HK-2 (cell line): ENCODE data around the gene RIOK3.
"Not testable (repeated sequence)": the region's sequence is repeated elsewhere in the genome, so short reads cannot be mapped to it uniquely, and the experiment has no call there.

Source experiments
- DNase-seq: peaks from one replicate; pipeline ENCODE4 v3.0.0-alpha.2; 2018; ENCODE audit not compliant: unreplicated experiment

RIOK3 gene

GRCh38 chr18:23452728-23453679 lies at the start of gene RIOK3:
Gene RIOK3, plus strand, starts transcription at chr18:23453287. Its CDS starts 153 bp downstream, at chr18:23453440.
- peak; percentile 91 for DNase-seq

GRCh38 chr18:23403310-23403709 lies 49.8 kb upstream of the RIOK3 start:
- no peak for DNase-seq

DNA sequence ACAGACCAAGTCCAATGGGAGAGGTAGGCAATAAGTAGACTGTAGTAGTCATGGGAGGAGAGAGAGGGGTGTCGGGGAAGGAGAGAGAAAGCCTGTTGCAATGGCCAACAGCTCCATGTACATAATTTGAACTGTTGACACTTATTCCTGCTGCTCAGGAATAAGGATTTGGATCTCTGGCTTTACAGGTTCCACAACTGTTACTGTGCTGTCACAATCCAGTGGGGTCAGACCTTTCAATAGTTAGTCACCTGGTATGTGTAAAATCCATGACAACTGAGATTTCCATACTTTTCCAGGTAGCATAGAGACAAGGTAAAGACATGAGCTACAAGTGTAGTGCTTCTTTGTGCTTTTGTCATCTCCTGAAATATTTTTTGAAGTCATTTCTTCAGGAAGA lies 47.5 kb upstream of the RIOK3 start:
- DNase-seq = no peak

- DNase-seq = no peak
Measured at GRCh38 chr18:23406271-23406787, 46.8 kb upstream of the RIOK3 start.

DNA sequence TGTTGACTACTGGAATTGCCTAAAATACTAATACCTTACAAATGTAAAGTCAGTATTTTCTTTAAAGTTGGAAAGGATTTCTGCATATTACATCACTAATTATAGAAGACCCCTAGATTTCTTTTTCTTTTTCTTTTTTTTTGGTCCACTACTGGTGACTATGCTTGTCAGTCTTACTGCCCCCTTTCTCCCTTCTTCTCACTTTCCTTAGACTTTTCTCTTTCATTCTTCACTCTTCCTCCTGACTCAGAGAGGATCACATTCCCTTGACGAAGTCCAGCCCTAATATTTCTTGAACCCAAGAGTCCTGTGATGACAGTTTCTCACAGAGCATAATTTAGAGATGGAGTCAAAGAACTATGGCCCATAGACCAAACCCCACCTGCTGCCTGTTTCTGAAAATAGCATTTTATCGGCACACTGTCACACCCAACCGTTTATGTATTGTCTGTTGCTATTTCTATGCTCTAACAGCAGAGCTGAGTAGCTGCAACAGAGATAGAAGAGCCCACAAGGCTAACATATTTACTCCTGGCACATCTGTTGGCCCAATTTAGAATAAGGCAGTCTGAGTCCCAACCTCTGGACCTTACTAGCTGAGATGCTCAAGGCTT lies 40.6 kb upstream of the RIOK3 start:
- no peak for DNase-seq

- no peak for DNase-seq
Measured at GRCh38 chr18:23415515-23415914, 37.6 kb upstream of the RIOK3 start.

DNA sequence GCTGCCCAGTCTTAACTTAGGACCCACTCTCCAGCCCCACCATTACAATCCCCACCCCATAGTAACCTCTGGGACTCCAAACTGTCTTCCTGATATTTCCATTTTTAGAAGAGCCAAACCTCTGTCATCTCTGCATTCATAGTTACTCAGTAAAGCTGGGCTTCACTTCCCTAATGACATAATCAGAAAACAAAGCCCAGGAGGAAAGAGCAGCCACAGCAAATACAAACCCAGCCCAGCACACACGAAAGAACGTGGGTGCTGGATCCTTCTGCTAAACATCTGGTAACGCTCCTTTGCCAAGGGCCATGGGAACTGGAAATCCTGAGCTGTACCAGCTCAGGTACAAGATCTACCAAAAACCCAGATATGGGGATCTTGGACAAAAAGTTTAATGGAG lies 36.8 kb upstream of the RIOK3 start:
- no peak for DNase-seq

DNA sequence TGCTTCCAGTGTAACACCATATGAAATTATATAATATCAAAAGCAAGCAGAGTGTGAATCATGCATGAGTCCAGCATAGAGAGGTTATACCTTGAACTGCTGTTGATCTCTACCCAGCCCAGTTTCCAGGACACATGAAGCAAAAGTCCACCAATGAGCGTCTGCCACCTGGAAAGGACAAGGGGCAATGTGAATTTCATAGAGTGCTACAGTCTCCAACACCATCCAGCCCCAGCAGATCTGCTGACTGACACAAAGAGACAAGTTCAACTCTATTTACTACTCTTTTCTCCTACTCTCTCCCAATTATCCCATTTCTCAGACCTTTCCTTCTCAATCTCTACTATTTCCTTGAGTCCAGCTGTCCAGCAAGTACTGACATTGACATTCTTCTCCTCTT lies 31.8 kb upstream of the RIOK3 start:
- no peak for DNase-seq

DNA sequence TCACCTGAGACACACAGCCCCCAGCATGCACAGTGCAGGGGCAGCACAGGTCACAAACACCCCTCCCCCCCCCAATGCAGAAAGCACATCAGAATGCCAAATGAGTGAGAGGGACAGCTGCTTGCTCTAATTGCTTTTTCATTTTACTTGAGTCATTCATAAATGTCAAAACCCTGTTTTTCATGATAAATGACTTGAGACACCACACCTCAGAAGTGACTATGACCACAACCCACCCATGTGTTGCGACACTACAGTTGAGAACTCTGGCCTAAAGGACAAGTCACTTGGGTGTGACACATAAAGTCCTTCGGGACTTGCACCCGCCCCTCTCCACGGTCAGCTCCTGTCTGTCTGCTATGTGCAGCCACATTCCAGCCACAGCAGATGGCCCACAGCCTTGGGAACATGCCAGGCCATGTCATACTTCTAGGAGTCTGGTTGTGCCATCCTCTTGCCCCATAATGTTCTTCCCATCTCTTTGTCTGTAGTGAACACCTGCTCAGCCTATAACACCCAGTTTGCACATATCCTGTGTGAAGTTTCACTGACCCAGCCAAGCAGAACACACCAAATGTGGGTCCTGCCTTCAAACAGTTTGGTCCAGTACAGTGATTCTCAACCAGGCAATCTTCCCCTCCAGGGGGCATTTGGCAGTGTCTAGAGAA lies 30.2 kb upstream of the RIOK3 start:
- peak; percentile 45 for DNase-seq

GRCh38 chr18:23424616-23425015 lies 28.5 kb upstream of the RIOK3 start:
- no peak for DNase-seq

DNA sequence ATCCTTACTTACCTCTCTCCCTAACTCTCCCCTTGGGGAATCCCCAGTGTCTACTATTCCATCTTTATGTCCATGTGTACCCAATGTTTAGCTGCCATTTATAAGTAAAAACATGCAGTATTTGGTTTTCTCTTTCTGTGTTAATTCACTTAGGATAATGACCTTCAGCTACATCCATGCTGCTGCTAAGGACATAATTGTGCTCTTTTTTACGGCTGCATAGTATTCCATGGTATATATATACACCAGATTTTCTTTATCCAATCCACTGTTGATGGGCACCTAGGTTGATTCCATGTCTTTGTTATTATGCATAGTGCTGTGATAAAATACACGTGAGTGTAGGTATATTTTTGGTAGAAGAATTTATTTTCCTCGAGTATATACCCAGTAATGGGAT lies 24.3 kb upstream of the RIOK3 start:
- DNase-seq = no peak

GRCh38 chr18:23429538-23429937 lies 23.5 kb upstream of the RIOK3 start:
- not testable (repeated sequence) for DNase-seq

GRCh38 chr18:23433360-23433759 lies 19.7 kb upstream of the RIOK3 start:
- no peak for DNase-seq

GRCh38 chr18:23437357-23438045 lies 15.6 kb upstream of the RIOK3 start:
- DNase-seq = peak; percentile 61

DNA sequence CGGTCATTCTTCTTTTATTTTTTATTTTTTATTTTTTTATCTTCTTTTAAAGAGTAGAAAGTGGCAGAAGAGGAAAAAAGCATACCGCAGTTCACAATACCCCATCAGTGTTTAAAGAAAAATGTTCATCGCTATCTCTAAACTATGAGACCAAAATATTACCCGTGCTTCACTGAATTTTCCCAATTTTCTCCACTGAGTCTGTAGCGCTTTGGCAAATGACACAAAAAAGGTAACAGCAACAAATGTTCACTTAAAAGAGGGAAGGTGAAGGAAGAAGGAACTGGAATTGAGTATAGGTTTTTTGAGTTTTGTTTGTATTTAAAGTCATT lies 15.1 kb upstream of the RIOK3 start:
- DNase-seq = no peak

- no peak for DNase-seq
Measured at GRCh38 chr18:23438608-23439366, 14.3 kb upstream of the RIOK3 start.

DNA sequence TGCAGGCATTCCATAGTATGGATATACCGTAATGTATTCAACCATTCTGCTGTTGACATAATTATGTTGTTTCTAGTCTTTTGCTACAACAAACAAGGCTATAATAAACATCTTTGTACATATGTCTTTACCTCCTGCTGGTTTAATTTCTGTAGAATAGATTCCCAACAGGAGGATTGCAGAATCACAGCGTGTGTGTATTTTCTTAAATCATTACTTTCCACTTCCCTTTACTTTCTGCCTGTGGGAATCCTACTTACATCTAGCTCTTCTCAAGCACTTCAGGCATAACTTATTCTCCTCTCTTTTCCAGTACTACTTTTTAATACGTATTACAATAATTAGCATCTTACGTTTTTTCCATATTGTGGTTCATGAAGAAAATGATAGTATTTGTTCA lies 13.0 kb upstream of the RIOK3 start:
- DNase-seq = no peak

DNA sequence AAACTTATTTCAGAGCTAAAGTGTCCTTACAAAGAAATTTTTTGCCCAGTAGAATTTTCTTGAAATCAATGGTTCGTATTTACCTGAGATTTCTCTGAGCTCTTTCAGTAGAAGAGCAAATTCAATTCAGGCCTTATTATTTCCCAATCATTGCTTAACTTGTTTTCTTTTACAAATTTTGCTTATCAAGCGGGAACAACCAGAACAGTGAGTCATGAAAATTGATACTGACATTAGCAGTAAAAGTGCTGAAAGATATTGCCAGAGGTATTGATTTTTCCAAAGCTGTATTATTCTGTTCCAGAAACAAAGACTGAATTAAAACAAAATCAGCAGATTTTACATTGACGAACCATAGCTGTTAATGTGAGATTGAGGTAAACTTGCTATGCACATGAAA lies 10.1 kb upstream of the RIOK3 start:
- no peak for DNase-seq

DNA sequence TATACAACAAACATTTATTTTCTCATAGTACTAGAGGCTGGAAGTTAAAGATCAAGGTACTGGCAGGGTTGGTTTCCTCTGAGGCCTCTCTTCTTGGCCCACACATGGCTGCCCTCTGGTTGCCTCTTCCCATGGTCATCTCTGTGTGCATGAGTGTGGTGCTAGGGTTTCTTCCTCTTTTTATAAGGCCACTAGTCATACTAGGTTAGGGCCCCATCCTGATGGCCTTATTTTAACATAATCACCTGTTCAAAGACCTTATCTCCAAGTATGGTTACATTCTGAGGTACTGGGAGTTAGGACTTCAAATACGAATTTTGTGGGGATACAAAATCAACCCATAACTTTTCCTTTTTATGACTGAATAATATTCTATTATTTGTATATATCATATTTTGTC lies 4.8 kb upstream of the RIOK3 start:
- no peak for DNase-seq

DNA sequence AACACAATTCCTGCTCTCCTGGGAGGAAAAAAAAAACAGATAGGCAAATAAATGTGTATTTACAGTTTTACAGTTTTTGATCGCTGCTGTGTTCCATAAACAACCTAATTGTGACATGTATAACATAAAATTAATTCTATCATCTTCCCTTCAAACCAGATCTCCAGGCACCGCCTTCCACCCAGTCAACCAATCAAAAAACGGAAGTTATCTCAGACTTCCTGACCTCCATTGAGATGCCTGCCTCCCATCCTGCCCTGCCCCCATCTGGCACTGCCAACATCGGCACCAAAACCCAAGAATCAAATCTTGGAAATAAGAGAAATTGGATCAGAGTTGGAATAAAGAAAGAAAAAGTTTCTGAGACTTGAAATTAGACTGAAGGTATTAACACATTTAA lies 3.1 kb upstream of the RIOK3 start:
- no peak for DNase-seq

DNA sequence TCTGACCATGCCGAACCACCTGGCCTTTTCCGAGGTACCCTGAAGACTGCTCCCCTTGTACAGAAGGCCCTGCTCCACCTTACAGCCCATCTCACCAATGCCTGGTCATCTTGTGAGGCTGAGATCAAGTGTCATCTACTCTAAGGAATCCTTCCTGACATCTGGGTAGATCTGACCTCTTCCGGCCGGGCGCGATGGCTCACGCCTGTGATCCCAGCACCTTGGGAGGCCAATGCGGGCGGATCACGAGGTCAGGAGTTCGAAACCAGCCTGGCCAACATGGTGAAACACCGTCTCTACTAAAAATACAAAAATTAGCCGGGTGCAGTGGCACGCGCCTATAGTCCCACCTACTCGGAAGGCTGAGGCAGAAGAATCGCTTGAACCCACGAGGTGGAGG lies 2.1 kb upstream of the RIOK3 start:
- DNase-seq = no peak
